Lung microvascular endothelial cell (primary cell): ENCODE results near the gene ERICH6. TPM values are rescaled to one million over a fixed set of nuclear protein-coding genes. Genes with fewer than 3 reads are reported as not detected.

Experiments used
- DNase-seq, 2 donors: peaks; one replicate each; pipeline versions ENCODE4 v3.0.0 to v3.0.0-alpha.2; 2010; ENCODE audit warnings: low read depth in 2 of 2
- total RNA-seq: library from RNA; depleted of rRNA; stranded (reverse); fragments of >200 nt; gene quantifications from 2 replicates; pipeline ENCODE4 v1.2.1, GENCODE V29; 2014

The ERICH6 gene
- not detected in 2 replicates for total RNA-seq

GRCh38 chr3:150703756-150704344 lies at the start of gene ERICH6:
ERICH6 (minus strand) TSS chr3:150703920; CDS start chr3:150703898, 22 bp downstream.
- DNase-seq, result peak; percentile 93

DNA sequence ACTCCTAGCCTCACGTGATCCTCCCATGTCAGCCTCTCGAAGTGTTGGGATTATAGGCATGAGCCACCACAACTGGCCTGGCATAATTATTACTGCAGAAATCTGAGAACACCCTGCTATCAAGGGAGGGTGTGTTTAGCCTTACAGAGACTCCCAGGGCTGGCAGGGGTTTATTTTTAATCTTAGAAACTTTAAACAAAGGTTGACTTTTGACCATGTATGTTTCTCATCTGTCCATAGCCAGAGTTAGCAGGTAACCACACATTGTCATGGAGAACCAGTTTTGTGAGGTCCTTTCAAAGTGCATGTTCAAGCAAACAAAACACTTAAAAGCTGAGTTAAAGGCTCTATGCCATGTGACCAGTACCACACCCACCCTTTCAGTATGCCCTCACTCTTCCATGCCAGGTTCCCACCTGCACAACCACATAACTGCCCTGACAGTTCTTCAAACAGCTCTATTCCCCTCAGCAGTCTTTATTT lies 48.1 kb upstream of the ERICH6 start:
- no peak for DNase-seq

DNA sequence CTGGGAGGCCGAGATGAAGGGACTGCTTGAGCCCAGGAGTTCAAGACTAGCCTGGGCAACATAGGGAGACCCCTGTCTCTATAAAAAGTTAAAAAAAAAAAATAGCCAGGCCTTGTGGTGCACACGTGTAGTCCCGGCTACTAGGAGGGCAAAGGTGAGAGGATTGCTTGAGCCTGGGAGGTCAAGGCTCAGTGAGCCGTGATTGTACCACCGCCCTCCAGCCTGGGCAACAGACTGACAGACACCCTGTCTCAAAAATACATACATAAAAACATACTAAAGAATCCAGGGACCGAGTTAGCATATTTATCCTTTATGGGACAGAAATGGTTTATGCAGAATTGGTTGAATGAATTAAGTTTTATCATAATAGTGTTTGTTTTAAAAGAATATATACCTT lies 45.5 kb upstream of the ERICH6 start:
- no peak for DNase-seq

DNA sequence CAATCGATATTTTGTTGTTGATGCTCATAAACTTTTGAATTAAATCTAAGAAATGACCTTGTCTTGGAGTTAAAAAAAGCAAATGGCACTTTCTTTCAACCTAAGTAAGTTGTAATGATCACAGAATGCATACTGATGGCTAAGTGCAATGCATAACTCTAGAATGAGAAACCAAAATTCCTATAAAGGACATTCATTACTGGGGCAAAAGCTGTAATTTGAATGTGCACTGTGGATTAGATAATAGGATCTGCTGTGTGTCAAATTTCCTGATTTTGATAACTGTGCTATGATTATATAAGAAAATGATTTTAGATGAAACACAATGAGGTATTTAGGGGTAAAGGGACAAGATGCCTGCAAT lies 44.9 kb upstream of the ERICH6 start:
- no peak for DNase-seq

DNA sequence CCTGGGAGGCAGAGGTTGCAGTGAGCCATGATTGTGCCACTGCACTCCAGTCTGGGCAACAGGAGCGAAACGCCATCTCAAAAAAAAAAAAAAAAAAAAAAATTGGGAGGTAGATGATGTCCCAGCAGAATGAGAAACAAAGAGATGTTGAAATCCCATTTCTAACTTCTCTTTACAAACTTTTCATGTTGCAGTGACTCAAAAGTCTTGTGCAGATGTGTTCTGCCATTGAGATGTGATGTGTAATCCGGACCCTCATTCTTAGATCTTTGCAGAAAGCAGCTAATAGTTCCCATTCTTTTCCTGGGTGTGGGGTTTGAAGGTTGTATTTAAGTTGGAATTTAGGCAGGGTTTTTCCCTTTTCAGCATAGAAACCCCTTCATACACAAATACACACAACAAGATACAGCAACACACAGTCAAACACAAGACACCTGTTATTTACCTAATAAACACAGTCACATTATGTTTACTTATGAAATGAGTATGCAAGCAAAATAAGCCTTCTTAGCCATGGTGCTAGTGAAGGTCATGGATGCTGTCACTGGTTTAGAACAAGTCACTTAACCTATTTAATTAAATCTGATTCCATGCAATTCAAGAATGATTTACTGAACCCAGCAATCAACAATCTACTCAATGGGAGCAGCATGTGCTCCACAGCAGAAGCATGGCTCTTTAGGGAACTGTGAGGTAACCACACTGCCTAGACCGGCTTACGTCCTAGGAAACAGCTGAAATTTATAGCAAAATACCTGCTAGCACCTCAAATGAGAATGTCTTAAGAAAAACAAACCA lies 44.4 kb upstream of the ERICH6 start:
- no peak for DNase-seq

DNA sequence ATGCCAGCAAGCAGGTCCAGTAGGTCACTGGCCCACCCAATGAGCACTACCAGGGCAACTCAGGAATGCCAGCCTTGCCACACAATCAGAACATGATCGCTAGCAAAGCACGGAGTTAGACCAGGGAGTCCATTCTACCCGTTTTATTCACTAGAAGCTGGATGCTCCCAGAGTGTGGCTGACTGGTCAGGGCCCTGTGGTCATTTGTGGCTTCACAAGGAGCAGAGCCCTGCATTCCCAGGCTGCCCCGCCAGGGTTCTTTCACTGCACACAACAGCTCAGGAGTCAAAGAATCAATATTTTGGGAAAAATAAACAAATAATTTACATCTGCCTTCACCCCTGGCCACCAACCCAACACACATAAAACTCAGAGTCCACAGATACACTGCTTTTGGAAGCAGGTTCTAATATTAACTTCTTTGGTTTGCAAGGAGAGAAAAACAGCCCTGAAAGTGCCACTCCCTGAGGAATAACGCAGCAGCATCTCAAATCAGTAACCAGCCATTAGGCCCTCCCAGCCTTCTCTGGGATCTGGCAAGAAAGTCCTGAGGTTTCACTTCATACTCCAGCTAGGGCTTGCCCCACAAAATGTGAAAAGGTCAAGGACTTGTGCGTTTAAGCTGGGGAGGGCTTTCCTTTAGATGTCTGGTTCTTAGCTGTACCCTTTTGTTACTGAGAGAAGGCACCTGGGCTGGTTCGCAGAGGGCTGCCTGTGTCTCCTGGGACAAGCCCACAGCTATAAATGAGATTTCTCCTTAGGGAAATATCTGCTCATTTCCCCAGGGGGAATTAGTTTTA lies 43.3 kb upstream of the ERICH6 start:
- DNase-seq, result no peak

- no peak for DNase-seq
Observed at GRCh38 chr3:150745832-150746231, 42.1 kb upstream of the ERICH6 start.

- DNase-seq, result no peak
Observed at GRCh38 chr3:150744919-150745211, 41.1 kb upstream of the ERICH6 start.

GRCh38 chr3:150744041-150744918 lies 40.6 kb upstream of the ERICH6 start:
- DNase-seq, result no peak

DNA sequence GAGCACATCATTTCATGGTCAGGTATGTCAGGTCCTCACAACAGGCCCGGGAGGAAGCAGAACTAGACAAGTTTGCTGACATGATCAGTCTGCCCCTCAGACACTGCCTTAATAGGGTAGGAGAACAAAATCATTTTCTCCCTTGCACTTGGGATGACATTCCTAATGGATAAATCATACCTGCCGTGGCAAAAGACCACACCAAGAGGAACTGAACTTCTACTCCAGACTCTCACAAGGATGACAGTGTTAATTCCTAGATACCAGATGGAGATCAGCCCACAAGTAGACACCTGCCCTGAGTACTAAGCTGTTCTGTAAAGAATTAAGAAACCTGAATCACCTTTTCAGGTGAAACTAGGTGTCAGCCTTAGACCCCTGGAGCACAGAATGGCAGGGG lies 39.8 kb upstream of the ERICH6 start:
- no peak for DNase-seq

DNA sequence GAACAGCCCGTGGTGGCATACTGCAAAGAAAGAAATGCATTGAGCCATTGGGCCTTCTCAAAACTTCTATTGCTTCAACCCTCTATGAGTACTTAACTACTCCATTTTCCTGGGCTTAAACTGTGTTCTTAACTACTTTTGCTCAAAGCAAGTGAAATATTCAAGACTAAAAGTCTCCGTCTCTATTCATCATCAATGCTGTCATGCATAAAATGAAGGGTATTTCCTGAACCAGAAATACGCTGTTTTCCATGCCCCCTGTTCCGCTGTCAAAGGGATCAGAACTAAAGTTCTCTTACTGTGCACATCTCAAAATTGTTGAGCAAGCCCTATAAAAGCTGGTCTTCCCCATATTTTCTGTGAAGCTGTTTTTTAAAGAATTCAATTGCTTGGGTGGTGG lies 39.0 kb upstream of the ERICH6 start:
- DNase-seq, result no peak

DNA sequence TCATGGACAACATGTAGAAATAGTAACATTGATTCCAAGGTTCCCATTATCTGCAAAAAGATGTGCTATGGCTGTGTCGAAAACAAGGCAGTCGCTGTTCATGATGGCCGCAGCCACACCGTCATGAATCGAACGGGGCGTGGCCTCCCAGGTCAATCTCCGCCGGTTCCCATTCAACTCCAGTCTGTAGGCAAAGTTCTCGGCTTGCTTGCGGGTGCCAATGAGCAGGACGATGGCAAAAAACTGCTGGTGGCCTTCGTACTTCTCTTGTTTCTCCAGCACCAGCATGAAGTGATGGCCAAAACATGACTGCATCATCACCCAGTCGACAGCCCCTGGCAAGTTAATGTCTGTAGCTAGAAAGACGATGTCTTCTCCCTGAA lies 38.4 kb upstream of the ERICH6 start:
- no peak for DNase-seq

GRCh38 chr3:150741497-150742140 lies 37.9 kb upstream of the ERICH6 start:
- no peak for DNase-seq

- no peak for DNase-seq
Observed at GRCh38 chr3:150740733-150741496, 37.2 kb upstream of the ERICH6 start.

DNA sequence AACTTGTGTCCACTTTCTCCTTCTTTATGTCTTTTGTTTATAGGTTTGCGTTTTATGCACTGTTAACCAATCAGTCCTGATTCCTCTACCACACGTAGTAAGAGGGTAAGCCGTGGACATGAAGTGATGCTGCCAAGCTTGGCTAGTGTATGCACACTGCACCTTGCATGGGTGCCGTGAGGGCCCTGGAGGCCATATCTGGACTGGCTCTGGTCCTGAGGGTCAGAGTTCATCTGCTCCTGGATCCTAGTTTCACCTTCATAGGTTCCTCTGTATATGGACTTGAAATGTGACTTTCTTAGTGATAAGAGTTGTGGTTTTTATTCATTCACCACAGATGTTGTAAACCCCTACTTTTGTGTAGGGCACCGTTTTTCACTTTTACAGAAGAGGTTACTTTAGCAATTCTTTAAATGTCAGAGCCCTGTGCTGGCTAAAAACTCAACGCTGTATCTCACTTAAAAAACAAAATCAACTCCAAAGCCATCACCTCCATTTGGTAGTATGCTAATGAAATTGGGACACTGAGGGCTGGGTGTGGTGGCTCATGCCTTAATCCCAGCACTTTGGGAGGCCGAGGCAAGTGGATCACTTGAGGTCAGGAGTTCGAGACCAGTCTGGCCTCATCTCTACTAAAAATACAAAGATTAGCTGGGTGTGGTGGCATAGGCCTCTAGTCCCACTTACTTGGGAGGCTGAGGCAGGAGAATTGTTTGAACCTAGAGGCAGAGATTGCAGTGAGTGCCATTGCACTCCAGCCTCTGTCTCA lies 36.3 kb upstream of the ERICH6 start:
- DNase-seq, result no peak

- no peak for DNase-seq
Observed at GRCh38 chr3:150739200-150739863, 35.6 kb upstream of the ERICH6 start.

DNA sequence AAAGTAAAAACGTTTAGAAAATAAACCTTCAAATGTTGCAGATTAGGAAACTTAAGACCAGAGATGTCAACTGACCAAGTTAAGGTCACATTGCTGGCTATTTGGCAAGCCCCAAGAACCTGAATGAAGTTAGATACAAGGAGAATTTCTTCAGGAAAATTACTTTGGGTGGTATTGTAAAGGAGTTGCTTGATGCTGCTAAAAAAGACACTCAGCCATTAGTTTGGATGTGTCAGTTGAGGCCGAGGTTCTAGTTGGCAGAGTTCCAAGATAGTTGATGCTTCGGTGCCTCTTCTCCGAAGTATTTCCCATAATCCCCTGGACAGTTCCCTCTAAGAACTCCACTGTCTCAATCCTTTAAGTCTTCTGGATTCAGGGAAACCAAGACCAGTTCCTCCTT lies 35.0 kb upstream of the ERICH6 start:
- no peak for DNase-seq

GRCh38 chr3:150737874-150738679 lies 34.4 kb upstream of the ERICH6 start:
- DNase-seq, result no peak
